GM23338 (cell line): ENCODE results near the gene RNF115.
A peak's percentile ranks its signal among the peaks of the same experiment; 100 is the strongest.

Experiments used
- CREB1 ChIP-seq: fragments of 250-450 bp; sonication (Bioruptor Pico); IDR thresholded peaks from 2 replicates; pipeline ENCODE4 v1.5.0; 2020; ENCODE audit warnings: low read depth, mild to moderate bottlenecking, moderate library complexity
- CTCF ChIP-seq, 2 experiments: fragments of 200-600 bp in 1 of 2; sonication (generic) in 1 of 2; conservative IDR thresholded peaks; 2 replicates each; pipeline versions ENCODE4 v1.5.1 to v1.6.1; 2016 to 2017; ENCODE audit warnings: antibody characterized with exemption in 2 of 2, low read depth in 2 of 2, mild to moderate bottlenecking in 2 of 2, moderate library complexity in 1 of 2
- ETS1 ChIP-seq: IDR thresholded peaks from 2 replicates; pipeline ENCODE4 v1.6.1; 2016; ENCODE audit warnings: antibody characterized with exemption
- EZH2 ChIP-seq: fragments of 200-600 bp; sonication (generic); IDR thresholded peaks from one replicate; pipeline ENCODE4 v1.8.0; 2017; ENCODE audit warnings: antibody characterized with exemption, mild to moderate bottlenecking, low read depth; ENCODE audit not compliant: unreplicated experiment
- EZH2phosphoT487 ChIP-seq: fragments of 200-600 bp; sonication (generic); IDR thresholded peaks from one replicate; pipeline ENCODE4 v1.8.1; 2018; ENCODE audit warnings: antibody characterized with exemption; ENCODE audit not compliant: unreplicated experiment
- JUNB ChIP-seq: IDR thresholded peaks from one replicate; pipeline ENCODE4 v1.6.1; 2016; ENCODE audit warnings: antibody characterized with exemption; ENCODE audit not compliant: unreplicated experiment
- NANOG ChIP-seq: IDR thresholded peaks from 2 replicates; pipeline ENCODE4 v1.6.1; 2016; ENCODE audit warnings: antibody characterized with exemption, borderline replicate concordance
- POLR2AphosphoS5 ChIP-seq: IDR thresholded peaks from 2 replicates; pipeline ENCODE4 v1.6.1; 2016; ENCODE audit warnings: antibody characterized with exemption, low read depth
- STAT1 ChIP-seq: IDR thresholded peaks from one replicate; pipeline ENCODE4 v1.6.1; 2016; ENCODE audit warnings: antibody characterized with exemption; ENCODE audit not compliant: unreplicated experiment
- ZNF114 ChIP-seq: fragments of 250-450 bp; sonication (Bioruptor Pico); IDR thresholded peaks from 2 replicates; pipeline ENCODE4 v1.5.0; 2020; ENCODE audit warnings: mild to moderate bottlenecking, moderate library complexity
- TF ChIP-seq, protein P1 (sequence below): IDR thresholded peaks from one replicate; pipeline ENCODE4 v1.6.1; 2018; ENCODE audit warnings: antibody characterized with exemption; ENCODE audit not compliant: unreplicated experiment

GRCh38 chr1:145730900-145731299 lies 93.0 kb downstream of the RNF115 start:
- no peak for TF ChIP-seq POLR2AphosphoS5
- no peak for TF ChIP-seq JUNB
- TF ChIP-seq CTCF (conservative IDR thresholded peaks at IDR 0.05; ENCODE audit: low read depth in 2 of 2) = peak in 1 of 2 experiments; percentile 25; a peak in 3 of 4 replicates
- TF ChIP-seq EZH2phosphoT487 = no peak
- no peak for TF ChIP-seq NANOG
- TF ChIP-seq, protein P1, sequence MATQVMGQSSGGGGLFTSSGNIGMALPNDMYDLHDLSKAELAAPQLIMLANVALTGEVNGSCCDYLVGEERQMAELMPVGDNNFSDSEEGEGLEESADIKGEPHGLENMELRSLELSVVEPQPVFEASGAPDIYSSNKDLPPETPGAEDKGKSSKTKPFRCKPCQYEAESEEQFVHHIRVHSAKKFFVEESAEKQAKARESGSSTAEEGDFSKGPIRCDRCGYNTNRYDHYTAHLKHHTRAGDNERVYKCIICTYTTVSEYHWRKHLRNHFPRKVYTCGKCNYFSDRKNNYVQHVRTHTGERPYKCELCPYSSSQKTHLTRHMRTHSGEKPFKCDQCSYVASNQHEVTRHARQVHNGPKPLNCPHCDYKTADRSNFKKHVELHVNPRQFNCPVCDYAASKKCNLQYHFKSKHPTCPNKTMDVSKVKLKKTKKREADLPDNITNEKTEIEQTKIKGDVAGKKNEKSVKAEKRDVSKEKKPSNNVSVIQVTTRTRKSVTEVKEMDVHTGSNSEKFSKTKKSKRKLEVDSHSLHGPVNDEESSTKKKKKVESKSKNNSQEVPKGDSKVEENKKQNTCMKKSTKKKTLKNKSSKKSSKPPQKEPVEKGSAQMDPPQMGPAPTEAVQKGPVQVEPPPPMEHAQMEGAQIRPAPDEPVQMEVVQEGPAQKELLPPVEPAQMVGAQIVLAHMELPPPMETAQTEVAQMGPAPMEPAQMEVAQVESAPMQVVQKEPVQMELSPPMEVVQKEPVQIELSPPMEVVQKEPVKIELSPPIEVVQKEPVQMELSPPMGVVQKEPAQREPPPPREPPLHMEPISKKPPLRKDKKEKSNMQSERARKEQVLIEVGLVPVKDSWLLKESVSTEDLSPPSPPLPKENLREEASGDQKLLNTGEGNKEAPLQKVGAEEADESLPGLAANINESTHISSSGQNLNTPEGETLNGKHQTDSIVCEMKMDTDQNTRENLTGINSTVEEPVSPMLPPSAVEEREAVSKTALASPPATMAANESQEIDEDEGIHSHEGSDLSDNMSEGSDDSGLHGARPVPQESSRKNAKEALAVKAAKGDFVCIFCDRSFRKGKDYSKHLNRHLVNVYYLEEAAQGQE = no peak
- TF ChIP-seq EZH2 = no peak
- TF ChIP-seq ETS1 = no peak
- TF ChIP-seq CREB1 = no peak
- TF ChIP-seq STAT1 = no peak
- TF ChIP-seq ZNF114 = no peak
